Neural crest cell (in vitro differentiated cells): Measurements from ENCODE around the gene RANGAP1. TPM values are rescaled to one million over a fixed set of nuclear protein-coding genes. Genes with fewer than 3 reads are reported as not detected.

Source experiments
- DNase-seq: peaks from one replicate; pipeline ENCODE4 v3.0.0; 2021; ENCODE audit warnings: low read depth, mixed read lengths, low spot score
- H3K27ac Mint-ChIP-seq: one replicate; pipeline ENCODE4 v1.8.0; 2021; ENCODE audit warnings: mild to moderate bottlenecking, mixed read lengths; ENCODE audit not compliant: unreplicated experiment
- H3K27me3 Mint-ChIP-seq: 2 replicates; pipeline ENCODE4 v1.8.0; 2021; ENCODE audit warnings: low read depth, mild to moderate bottlenecking, mixed read lengths
- H3K36me3 Mint-ChIP-seq: 2 replicates; pipeline ENCODE4 v1.8.0; 2021; ENCODE audit warnings: low read depth, mild to moderate bottlenecking, mixed read lengths
- H3K4me1 Mint-ChIP-seq: 2 replicates; pipeline ENCODE4 v1.8.0; 2021; ENCODE audit warnings: mixed read lengths
- H3K4me3 Mint-ChIP-seq: one replicate; pipeline ENCODE4 v1.8.0; 2021; ENCODE audit warnings: mild to moderate bottlenecking, mixed read lengths
- H3K9me3 Mint-ChIP-seq: 2 replicates; pipeline ENCODE4 v1.8.0; 2021; ENCODE audit warnings: mixed read lengths
- total RNA-seq: library from RNA; stranded (reverse); gene quantifications from 2 replicates; pipeline ENCODE4 v1.2.1, GENCODE V29; 2021
- TF ChIP-seq, protein P1 (sequence below): fragments of 200-600 bp; sonication (generic); conservative IDR thresholded peaks from 2 replicates; pipeline ENCODE4 v1.5.0; 2021; ENCODE audit warnings: antibody characterized with exemption, mild to moderate bottlenecking

Gene RANGAP1
- total RNA-seq, 1 donor from 2014 or later: 121 TPM

DNA sequence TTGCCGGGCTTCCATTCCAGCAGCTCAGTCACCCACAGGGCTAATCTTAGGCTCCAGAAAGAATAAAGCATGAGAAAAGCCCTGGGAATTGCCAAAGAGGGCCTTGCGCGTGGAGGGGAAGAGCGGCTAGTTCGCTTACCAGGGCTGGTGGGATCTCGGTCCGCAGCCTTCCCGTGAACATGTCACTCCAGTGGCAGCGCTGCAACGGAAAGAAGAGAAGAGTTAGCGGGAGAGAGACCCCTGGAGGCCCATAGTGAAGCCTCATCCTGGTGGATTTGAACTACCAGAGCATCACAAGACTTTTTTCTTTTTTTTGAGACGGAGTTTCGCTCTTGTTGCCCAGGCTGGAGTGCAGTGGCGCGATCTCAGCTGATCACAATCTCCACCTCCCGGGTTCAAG lies 18.0 kb downstream of the RANGAP1 start:
- Mint-ChIP-seq H3K27ac (no peak overlapping the region), H3K4me1 (peaks cover 3% of the 10 kb centered on the region), H3K9me3 (no peaks in the 10 kb centered on the region), H3K27me3 (no peaks in the 10 kb centered on the region), H3K4me3 (no peak overlapping the region), H3K36me3 (peaks cover 14% of the 10 kb centered on the region)
- TF ChIP-seq, protein P1, sequence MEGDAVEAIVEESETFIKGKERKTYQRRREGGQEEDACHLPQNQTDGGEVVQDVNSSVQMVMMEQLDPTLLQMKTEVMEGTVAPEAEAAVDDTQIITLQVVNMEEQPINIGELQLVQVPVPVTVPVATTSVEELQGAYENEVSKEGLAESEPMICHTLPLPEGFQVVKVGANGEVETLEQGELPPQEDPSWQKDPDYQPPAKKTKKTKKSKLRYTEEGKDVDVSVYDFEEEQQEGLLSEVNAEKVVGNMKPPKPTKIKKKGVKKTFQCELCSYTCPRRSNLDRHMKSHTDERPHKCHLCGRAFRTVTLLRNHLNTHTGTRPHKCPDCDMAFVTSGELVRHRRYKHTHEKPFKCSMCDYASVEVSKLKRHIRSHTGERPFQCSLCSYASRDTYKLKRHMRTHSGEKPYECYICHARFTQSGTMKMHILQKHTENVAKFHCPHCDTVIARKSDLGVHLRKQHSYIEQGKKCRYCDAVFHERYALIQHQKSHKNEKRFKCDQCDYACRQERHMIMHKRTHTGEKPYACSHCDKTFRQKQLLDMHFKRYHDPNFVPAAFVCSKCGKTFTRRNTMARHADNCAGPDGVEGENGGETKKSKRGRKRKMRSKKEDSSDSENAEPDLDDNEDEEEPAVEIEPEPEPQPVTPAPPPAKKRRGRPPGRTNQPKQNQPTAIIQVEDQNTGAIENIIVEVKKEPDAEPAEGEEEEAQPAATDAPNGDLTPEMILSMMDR: no peak
- DNase-seq: no peak

DNA sequence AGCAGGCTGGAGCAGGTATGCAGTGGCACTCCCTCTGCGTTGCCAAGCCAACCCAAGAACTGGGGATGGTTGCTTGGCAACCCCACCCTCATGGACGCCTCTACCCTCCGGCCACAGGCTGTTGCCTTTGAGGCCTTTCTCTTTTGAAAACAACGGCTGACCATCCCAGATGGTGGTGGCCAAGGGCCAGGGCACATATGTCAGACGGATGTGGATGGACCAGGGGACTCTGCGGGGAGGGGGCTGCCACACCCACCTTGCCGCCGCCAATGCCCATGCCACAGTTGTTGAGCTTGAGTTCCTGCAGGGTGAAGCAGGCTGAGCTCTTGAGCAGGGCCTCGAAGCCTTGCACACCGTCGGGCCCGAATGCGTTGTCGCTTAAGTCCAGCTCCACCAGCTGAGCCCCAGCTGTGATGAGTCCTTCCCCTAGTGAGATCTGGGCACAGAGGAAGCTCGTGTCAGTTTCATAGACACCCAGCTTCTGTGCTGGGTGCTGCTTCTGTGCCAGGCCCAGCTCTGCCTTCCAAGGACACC lies 21.5 kb downstream of the RANGAP1 start:
- DNase-seq: no peak
- Mint-ChIP-seq H3K4me3 (no peak overlapping the region), H3K27ac (no peak overlapping the region), H3K4me1 (peaks cover 3% of the 10 kb centered on the region), H3K9me3 (no peaks in the 10 kb centered on the region), H3K36me3 (peaks cover 14% of the 10 kb centered on the region), H3K27me3 (no peaks in the 10 kb centered on the region)
- TF ChIP-seq, protein P1: no peak

DNA sequence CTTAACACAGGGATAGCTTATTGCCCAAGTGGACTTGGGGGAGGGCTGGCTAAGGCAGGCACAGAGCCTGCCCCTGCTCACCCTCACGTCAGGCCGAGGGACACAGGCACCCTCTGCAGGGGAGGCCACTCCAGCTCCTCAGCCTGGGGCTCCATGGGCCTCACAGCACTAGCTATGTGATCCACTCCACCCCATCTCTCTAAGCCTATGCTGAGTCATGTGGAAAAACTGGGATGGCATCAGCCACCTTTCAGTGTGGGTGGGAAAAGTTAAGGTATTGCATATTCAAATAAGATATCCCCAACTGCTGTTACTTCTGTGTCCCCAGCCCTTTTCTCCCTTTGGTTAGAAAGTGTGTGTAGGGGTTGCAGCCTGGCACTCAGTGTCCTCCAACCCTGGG lies 22.3 kb downstream of the RANGAP1 start:
- Mint-ChIP-seq H3K4me3 (no peak overlapping the region), H3K4me1 (peaks cover 3% of the 10 kb centered on the region), H3K27me3 (no peaks in the 10 kb centered on the region), H3K36me3 (peaks cover 11% of the 10 kb centered on the region), H3K27ac (no peak overlapping the region), H3K9me3 (no peaks in the 10 kb centered on the region)
- TF ChIP-seq, protein P1: no peak
- DNase-seq: no peak

DNA sequence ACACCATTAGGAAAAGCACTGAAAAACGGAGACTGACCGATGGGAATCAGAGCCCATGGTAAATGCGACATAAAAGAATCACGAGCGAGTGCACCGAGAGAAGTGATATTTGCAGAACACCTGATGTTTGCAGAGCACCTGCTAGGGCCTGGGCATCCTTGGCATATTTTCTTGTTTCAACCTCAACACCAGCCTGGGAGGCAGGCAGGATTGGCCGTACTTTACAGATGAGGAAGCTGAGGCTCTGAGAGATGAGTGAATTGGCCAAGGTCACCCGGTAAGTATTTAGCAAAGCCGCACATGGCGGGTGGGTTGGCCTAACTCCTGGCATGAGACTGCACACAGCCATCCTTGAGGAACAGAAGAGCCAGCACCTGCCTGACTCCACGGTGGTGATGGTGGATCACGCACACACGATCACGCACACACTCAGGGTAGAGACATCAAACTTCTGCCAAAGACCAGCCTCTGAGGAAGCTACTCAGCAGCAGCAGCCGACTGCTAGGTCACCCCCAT lies 23.7 kb downstream of the RANGAP1 start:
- DNase-seq: no peak
- no peaks in the 10 kb centered on the region for H3K27me3 Mint-ChIP-seq
- no peak overlapping the region for H3K27ac Mint-ChIP-seq
- TF ChIP-seq, protein P1: no peak
- H3K4me3 Mint-ChIP-seq: no peak overlapping the region
- peaks cover 3% of the 10 kb centered on the region for H3K4me1 Mint-ChIP-seq
- H3K36me3 Mint-ChIP-seq: peaks cover 11% of the 10 kb centered on the region
- no peaks in the 10 kb centered on the region for H3K9me3 Mint-ChIP-seq

DNA sequence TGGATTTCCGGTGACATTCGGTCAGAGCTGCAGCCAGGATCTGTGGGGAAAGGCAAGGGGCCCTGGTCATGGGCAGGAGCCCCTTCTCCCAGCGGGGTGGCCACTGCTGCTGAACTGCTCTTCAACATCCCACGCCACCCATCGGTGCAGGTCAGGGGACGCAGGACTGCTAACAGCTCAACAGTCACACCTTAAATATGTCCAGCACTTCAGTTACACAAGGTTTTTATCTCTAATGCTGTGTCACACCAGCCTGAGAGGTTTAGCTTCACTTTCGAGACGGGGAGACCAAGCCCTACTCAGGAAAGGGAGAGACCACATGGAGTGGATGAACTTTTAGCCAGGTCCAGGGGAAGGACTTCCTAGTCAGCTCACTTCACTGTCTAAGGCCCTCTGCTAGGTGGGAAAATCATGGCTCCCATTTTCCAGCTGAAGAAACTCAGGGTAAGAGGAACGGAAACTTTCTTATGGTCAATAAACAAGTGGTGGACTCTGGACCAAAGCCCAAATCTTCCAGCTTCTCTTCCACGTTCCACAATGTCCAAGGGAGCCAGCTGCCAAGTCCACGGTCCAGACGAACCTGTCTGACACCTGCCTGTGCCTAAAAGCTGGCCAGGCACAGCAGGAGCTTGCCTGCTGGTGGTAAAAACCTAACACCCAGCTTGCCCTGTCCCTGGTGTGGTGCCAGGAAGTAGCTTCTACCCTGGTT lies 24.3 kb downstream of the RANGAP1 start:
- Mint-ChIP-seq H3K4me3 (no peak overlapping the region), H3K9me3 (no peaks in the 10 kb centered on the region), H3K27me3 (no peaks in the 10 kb centered on the region), H3K4me1 (peaks cover 3% of the 10 kb centered on the region), H3K27ac (no peak overlapping the region), H3K36me3 (peaks cover 11% of the 10 kb centered on the region)
- DNase-seq: no peak
- TF ChIP-seq, protein P1: no peak
